NCI-H524 (cell line): ENCODE results near the gene MARCHF10.
A peak's percentile ranks its signal among the peaks of the same experiment; 100 is the strongest.
"Not testable (repeated sequence)": the region's sequence is repeated elsewhere in the genome, so short reads cannot be mapped to it uniquely, and the experiment has no call there.

ENCODE experiments used
- DNase-seq, 2 experiments: peaks; one replicate each; lab custom pipeline; 2025; lab: John Stamatoyannopoulos, UW

The MARCHF10 gene

GRCh38 chr17:62696726-62697490, 111.2 kb downstream of the MARCHF10 start:
- no peak for DNase-seq

- no peak for DNase-seq
These were observed 111.9 kb downstream of the MARCHF10 start for GRCh38 chr17:62696256-62696655.

- peak in 1 of 2 experiments; percentile 43 for DNase-seq
These were observed 112.9 kb downstream of the MARCHF10 start for GRCh38 chr17:62695093-62695738.

- peak; percentile 96 to 99 for DNase-seq
These were observed 114.3 kb downstream of the MARCHF10 start for GRCh38 chr17:62693616-62694409.

GRCh38 chr17:62692721-62693431, 115.2 kb downstream of the MARCHF10 start:
- DNase-seq: peak; percentile 51 to 61

- no peak for DNase-seq
These were observed 115.9 kb downstream of the MARCHF10 start for GRCh38 chr17:62692159-62692651.

- DNase-seq: not testable (repeated sequence)
These were observed 116.6 kb downstream of the MARCHF10 start for GRCh38 chr17:62691589-62691915.

- DNase-seq: peak in 1 of 2 experiments; percentile 48
These were observed 117.8 kb downstream of the MARCHF10 start for GRCh38 chr17:62690168-62690897.

- DNase-seq: no peak
These were observed 118.5 kb downstream of the MARCHF10 start for GRCh38 chr17:62689441-62690167.

GRCh38 chr17:62688398-62689160, 119.5 kb downstream of the MARCHF10 start:
- DNase-seq: peak in 1 of 2 experiments; percentile 48

- peak in 1 of 2 experiments; percentile 23 for DNase-seq
These were observed 120.1 kb downstream of the MARCHF10 start for GRCh38 chr17:62687997-62688396.

- no peak for DNase-seq
These were observed 123.9 kb downstream of the MARCHF10 start for GRCh38 chr17:62684179-62684578.

GRCh38 chr17:62681939-62682381, 126.2 kb downstream of the MARCHF10 start:
- DNase-seq: no peak

- no peak for DNase-seq
These were observed 126.8 kb downstream of the MARCHF10 start for GRCh38 chr17:62681061-62681938.

- DNase-seq: no peak
These were observed 127.5 kb downstream of the MARCHF10 start for GRCh38 chr17:62680541-62681052.

GRCh38 chr17:62679866-62680377, 128.2 kb downstream of the MARCHF10 start:
- no peak for DNase-seq

- DNase-seq: no peak
These were observed 129.7 kb downstream of the MARCHF10 start for GRCh38 chr17:62678214-62678919.
